ENCODE data around the gene CMC4.

The CMC4 gene

GRCh38 chrX:155068165-155068564 lies 2.8 kb downstream of the CMC4 start:
- no peak for TF ChIP-seq FOXM1 (IDR thresholded peaks at IDR 0.05; ENCODE audit: borderline replicate concordance, low read depth)
- no peak for TF ChIP-seq CREB1 (IDR thresholded peaks at IDR 0.05; ENCODE audit: low read depth)
- TF ChIP-seq TAF1 (IDR thresholded peaks at IDR 0.05; ENCODE audit: low read depth): no peak
- TF ChIP-seq, protein P1, sequence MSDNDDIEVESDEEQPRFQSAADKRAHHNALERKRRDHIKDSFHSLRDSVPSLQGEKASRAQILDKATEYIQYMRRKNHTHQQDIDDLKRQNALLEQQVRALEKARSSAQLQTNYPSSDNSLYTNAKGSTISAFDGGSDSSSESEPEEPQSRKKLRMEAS (IDR thresholded peaks at IDR 0.05): no peak
- TF ChIP-seq EGR1 (IDR thresholded peaks at IDR 0.05): no peak
- no peak for TF ChIP-seq YY1 (IDR thresholded peaks at IDR 0.05; ENCODE audit: low read depth)
- no peak for TF ChIP-seq REST (IDR thresholded peaks at IDR 0.05; ENCODE audit: low read depth)
- TF ChIP-seq TEAD4 (IDR thresholded peaks at IDR 0.05): no peak
- no peak for TF ChIP-seq USF1 (IDR thresholded peaks at IDR 0.05)
- TF ChIP-seq EP300 (IDR thresholded peaks at IDR 0.05; ENCODE audit: borderline replicate concordance): no peak

- TF ChIP-seq RAD21 (IDR thresholded peaks at IDR 0.05; ENCODE audit: low read depth): no peak
- TF ChIP-seq EP300 (IDR thresholded peaks at IDR 0.05; ENCODE audit: borderline replicate concordance): no peak
- no peak for TF ChIP-seq ZBTB7A (IDR thresholded peaks at IDR 0.05; ENCODE audit: low read depth)
- no peak for TF ChIP-seq TAF1 (IDR thresholded peaks at IDR 0.05; ENCODE audit: low read depth)
- TF ChIP-seq FOXM1 (IDR thresholded peaks at IDR 0.05; ENCODE audit: borderline replicate concordance, low read depth): no peak
- TF ChIP-seq TEAD4 (IDR thresholded peaks at IDR 0.05): no peak
- TF ChIP-seq, protein P1 (IDR thresholded peaks at IDR 0.05): no peak
- no peak for TF ChIP-seq CREB1 (IDR thresholded peaks at IDR 0.05; ENCODE audit: low read depth)
- no peak for TF ChIP-seq EGR1 (IDR thresholded peaks at IDR 0.05)
- TF ChIP-seq NFIC (IDR thresholded peaks at IDR 0.05): no peak
- TF ChIP-seq REST (IDR thresholded peaks at IDR 0.05; ENCODE audit: low read depth): no peak
- TF ChIP-seq TCF12 (IDR thresholded peaks at IDR 0.05; ENCODE audit: low read depth): no peak
- no peak for TF ChIP-seq USF1 (IDR thresholded peaks at IDR 0.05)
- TF ChIP-seq CEBPB (IDR thresholded peaks at IDR 0.05): no peak
- no peak for TF ChIP-seq YY1 (IDR thresholded peaks at IDR 0.05; ENCODE audit: low read depth)
These were observed 5.8 kb downstream of the CMC4 start for GRCh38 chrX:155065035-155065734.

- TF ChIP-seq YY1 (IDR thresholded peaks at IDR 0.05; ENCODE audit: low read depth): no peak
- TF ChIP-seq RAD21 (IDR thresholded peaks at IDR 0.05; ENCODE audit: low read depth): no peak
- TF ChIP-seq REST (IDR thresholded peaks at IDR 0.05; ENCODE audit: low read depth): no peak
- no peak for TF ChIP-seq FOXM1 (IDR thresholded peaks at IDR 0.05; ENCODE audit: borderline replicate concordance, low read depth)
- TF ChIP-seq ZBTB7A (IDR thresholded peaks at IDR 0.05; ENCODE audit: low read depth): no peak
- no peak for TF ChIP-seq CEBPB (IDR thresholded peaks at IDR 0.05)
- TF ChIP-seq EP300 (IDR thresholded peaks at IDR 0.05; ENCODE audit: borderline replicate concordance): no peak
- no peak for TF ChIP-seq TEAD4 (IDR thresholded peaks at IDR 0.05)
- TF ChIP-seq CREB1 (IDR thresholded peaks at IDR 0.05; ENCODE audit: low read depth): no peak
- TF ChIP-seq TCF12 (IDR thresholded peaks at IDR 0.05; ENCODE audit: low read depth): no peak
- TF ChIP-seq USF1 (IDR thresholded peaks at IDR 0.05): no peak
- TF ChIP-seq, protein P1 (IDR thresholded peaks at IDR 0.05): no peak
- TF ChIP-seq EGR1 (IDR thresholded peaks at IDR 0.05): no peak
- no peak for TF ChIP-seq TAF1 (IDR thresholded peaks at IDR 0.05; ENCODE audit: low read depth)
- no peak for TF ChIP-seq NFIC (IDR thresholded peaks at IDR 0.05)
These were observed 9.2 kb downstream of the CMC4 start for GRCh38 chrX:155061760-155062159.
